Peyer's patch (tissue), 4 donors: ENCODE measurements around the gene ZXDC.

ENCODE experiments used
- CTCF ChIP-seq, 6 experiments: fragments of 450-650 bp in 4 of 6; fragments of 200-600 bp in 2 of 6; sonication (generic) in 1 of 6; IDR thresholded peaks; one replicate each; pipeline ENCODE4 v1.5.1; 2017 to 2019; ENCODE audit warnings: antibody characterized with exemption in 6 of 6, mild to moderate bottlenecking in 3 of 6, moderate library complexity in 1 of 6
- POLR2A ChIP-seq, 2 donors: fragments of 450-650 bp; IDR thresholded peaks; one replicate each; pipeline ENCODE4 v1.5.1; 2017; ENCODE audit warnings: antibody characterized with exemption in 2 of 2, mild to moderate bottlenecking in 2 of 2, moderate library complexity in 2 of 2

DNA sequence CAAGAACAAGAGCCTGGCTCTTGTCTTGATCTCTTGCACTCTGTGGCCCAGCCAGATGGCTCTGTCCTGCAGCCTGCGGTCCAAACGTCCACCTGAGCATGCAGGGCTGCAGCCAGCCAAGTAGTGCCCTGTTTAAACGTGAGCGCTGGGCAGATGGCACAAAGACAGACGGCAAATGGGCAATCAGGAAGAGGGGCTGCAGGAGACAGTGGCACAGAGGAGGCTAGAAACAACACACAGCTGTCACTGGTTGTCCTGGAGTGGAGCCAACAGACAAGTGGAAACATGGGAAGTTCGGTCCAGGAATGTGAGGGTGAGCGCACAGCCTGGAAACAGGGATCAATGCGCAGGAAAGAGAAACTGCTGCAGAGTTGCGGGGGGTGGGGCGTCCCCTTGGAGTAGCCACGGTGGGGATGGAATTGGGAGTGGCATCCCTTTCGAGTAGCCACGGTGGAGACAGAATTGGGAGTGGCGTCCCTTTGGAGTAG lies 10.7 kb upstream of the ZXDC start:
- TF ChIP-seq CTCF (IDR thresholded peaks at IDR 0.05) (no peak), POLR2A (IDR thresholded peaks at IDR 0.05) (no peak)
